Amygdala (tissue), 56 donors: ENCODE data around the gene PIR.

Source experiments
- DNase-seq, 56 donors: peaks; one replicate each; lab custom pipeline; 2025; lab: John Stamatoyannopoulos, UW

The PIR gene

GRCh38 chrX:15495801-15496200 lies 2.7 kb upstream of the PIR start:
- DNase-seq: no peak

DNA sequence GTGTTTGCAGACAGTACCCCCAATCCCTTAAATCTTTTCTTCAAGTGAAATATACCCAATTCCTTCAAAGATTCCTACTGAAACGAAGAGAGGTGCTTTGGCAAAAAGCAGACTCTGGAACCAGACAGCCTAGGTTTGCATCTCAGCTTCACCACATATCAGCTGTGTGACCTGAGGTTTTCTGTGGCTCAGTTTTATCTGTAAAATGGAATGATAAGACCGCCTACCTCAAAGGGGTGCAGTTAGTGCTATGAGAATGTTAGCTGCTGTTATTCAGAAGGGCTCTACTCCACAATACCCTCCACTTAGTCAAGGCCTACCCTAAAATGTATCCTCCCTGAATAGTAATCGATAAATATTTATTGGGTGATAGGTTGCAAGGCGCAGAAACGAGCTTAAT lies 664 bp downstream of the PIR start:
- DNase-seq: no peak

- no peak for DNase-seq
Observed at GRCh38 chrX:15483891-15484290, 9.2 kb downstream of the PIR start.

- no peak for DNase-seq
Observed at GRCh38 chrX:15475486-15475885, 17.6 kb downstream of the PIR start.

GRCh38 chrX:15475021-15475420 lies 18.1 kb downstream of the PIR start:
- DNase-seq: no peak

GRCh38 chrX:15474028-15474427 lies 19.1 kb downstream of the PIR start:
- DNase-seq: no peak

DNA sequence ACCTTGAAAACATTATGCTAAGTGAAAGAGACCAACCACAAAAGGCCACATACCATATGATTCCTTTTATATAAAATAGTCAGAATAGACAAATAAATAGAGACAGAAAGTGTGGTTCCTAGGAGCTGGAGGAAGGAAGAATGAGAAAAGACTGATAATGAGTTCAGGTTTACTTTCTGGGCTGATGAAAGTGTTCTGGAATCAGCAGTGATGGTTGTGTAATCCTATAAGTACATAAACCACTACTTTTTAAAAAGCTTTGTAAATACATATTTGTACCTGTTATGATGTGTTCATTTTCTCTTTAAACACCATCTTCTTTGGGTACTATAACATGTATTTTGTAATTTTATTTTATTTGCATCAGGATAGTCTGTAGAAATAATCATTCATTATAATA lies 20.6 kb downstream of the PIR start:
- DNase-seq: no peak

DNA sequence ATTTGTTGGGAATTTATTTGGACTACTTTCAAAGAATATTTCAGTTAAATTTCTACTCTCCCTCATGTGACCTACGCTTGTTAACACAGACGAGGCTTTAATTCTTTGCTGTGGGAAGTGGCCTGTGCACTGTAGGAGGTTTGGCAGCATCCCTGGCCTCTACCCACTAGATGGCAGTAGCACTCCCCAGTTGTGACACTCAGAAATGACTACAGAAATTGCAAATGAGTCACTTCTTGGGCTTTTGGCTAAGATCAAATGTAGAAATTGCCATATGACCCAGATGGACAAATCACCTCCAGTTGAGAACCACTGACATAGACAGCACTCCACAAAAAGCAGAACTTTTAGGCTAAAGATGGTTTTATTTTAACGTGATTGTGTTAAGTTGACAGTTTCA lies 22.1 kb downstream of the PIR start:
- peak in 43 of 56 donors; percentile 0 to 77 (median 11) for DNase-seq

GRCh38 chrX:15469613-15470012 lies 23.5 kb downstream of the PIR start:
- no peak for DNase-seq

- DNase-seq: peak in 6 of 56 donors; percentile 0 to 19 (median 0)
Observed at GRCh38 chrX:15468036-15468435, 25.1 kb downstream of the PIR start.

DNA sequence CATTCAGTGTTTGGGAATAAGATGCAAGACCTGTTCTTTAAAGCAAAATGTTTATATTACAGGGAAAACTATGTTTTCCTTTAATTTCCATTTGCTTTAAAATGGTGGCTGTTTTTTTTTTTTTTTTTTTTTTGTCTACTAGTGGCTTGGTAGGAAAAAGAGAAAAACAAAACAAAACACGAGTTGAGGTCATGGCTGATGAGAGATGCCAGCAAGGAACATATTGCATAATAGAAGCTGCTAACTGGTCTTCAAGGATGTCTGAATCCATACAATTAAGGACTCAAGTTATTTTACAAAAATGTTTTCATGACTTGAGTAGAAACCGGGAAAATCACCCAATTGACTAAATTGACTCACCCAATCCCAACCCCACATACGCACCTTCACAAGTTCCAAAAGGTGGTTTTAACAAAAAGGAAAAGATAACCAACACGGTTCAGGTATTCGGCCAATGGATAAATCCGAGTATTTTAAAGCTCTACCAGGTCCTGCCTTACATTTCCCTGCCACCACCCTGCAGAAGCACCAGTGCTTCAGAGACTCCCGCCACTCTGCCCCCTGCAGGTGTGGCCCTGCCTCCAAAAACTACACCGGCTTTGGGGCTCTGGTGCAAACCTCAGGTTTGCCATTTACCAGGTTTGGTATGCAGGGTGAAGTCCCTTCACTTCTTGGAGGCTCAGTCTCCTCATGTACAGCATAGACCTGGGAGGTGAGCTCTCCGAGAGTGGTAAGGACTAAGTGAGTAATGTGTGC lies 27.1 kb downstream of the PIR start:
- no peak for DNase-seq

- no peak for DNase-seq
Observed at GRCh38 chrX:15465347-15465746, 27.8 kb downstream of the PIR start.

DNA sequence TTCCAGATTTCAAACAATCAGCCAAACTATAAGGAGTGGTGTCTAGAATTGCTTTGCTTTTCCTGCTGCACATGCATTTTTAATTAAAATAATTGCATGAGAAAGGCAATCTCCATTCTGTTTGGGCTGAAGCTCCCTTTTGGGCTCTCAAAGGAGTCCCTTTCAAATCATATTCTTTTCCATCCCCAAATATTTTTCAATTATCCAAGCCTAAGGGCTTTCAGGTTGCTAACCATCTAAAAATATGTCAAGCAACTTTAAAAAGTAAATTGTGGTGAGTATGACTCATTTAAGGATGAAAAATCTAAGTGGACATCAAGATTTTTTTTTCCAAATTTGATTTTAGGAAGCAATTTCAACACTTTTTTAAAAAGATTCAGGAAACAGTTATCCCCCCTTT lies 28.4 kb downstream of the PIR start:
- no peak for DNase-seq

DNA sequence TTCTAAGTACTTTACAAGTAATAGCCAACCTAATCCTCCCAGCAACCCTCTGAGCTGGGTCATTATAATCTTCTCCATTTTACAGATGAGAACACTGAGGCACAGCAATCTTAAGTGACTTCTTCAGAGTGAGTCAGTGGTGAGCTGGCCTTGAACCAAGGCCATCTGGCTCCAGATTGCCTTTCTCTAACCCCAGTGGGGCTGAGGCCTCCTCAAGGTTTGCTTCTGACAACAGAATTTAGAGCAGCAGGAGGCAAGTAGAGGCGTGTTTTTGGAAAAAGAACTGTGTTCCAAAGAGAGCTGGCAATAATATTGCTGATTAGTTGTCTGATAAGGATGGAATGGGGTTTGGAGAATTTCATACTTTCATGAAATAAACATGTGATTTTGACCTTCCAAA lies 41.2 kb downstream of the PIR start:
- no peak for DNase-seq

GRCh38 chrX:15448010-15448639 lies 45.0 kb downstream of the PIR start:
- DNase-seq: no peak

- no peak for DNase-seq
Observed at GRCh38 chrX:15441464-15441863, 51.7 kb downstream of the PIR start.

DNA sequence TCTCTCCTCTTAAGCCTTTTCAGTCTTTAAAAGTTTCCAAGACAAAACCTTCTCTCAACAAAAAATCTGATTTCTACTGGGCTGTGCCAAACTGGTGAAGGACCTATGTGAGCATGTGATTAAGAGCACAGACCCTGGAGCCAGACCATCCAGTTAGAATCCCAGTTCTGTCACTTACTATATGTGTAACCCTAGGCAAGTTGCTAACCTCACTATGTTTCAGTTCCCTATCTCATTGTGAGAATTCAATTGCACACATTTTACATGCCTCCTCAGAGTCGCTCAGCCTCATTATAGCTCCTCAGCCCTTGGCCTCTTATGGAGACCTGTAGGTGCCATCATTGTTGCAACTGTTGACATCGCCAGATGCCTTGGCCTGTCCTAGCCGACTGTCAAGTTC lies 54.8 kb downstream of the PIR start:
- no peak for DNase-seq

- no peak for DNase-seq
Observed at GRCh38 chrX:15437724-15438123, 55.4 kb downstream of the PIR start.

DNA sequence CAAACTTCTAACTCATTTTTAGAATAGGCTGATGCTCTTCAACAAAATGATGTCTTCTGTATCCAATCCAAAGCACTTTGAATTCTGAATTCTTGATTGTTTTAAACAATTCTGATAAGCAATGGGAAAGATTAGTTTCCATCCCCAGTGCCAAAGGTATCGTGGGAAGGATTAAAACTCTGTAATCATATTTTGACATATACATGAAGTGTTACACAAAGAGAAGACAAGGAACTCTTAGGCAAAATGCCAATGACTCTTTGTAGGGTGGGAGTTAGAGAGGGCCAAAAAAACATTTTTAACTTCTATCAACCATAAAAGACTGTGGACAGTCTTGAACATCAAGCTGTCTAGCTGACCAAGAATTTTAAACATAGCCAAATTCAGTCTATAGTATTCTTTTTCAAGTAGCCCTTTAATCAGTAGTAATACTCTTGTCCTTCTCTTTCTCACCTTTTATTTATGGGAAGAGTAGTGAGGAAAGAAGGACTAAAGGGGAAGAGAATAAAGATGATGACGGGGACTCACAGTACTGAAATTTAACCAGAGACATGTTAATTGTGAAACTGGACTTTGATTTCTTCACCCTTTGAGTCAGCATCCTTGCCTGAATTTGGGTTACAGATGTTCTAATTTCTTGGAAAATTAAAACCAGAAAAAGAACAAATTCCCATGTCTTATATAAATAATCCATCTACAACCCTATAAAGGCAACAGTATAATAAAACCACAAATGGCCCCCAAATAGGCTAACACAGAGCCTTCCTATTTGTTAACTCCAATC lies 57.1 kb downstream of the PIR start:
- no peak for DNase-seq

DNA sequence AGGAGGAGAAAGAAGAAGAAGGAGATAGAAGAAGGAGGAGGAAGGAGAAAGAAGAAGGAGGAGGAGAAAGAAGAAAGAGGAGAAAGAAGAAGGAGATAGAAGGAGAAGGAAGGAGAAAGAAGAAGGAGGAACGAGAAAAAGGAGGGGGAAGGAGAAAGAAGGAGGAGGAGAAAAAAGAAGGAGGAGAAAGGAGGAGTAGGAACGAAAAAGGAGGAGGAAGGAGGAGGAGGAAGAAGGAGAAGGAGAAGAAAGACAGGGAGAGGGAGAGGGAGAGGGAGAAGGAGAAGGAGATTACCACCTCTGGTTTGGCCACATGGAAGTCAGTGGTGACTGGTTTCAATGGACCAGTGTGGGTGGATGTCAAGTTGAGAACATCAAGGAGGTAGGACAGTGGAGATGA lies 58.9 kb downstream of the PIR start:
- no peak for DNase-seq

- no peak for DNase-seq
Observed at GRCh38 chrX:15430584-15430983, 62.5 kb downstream of the PIR start.

- no peak for DNase-seq
Observed at GRCh38 chrX:15430076-15430475, 63.1 kb downstream of the PIR start.
